AG09309 (cell line): ENCODE measurements around the gene OR1L1.

ENCODE experiments used
- DNase-seq: peaks from one replicate; pipeline ENCODE4 v3.0.0-alpha.2; 2010; ENCODE audit warnings: low read depth
- H3K4me3 ChIP-seq: 2 replicates; pipeline ENCODE4 v1.5.1; 2011; ENCODE audit warnings: mild to moderate bottlenecking, low read depth, low read length, moderate library complexity; ENCODE audit not compliant: control insufficient read depth
- TF ChIP-seq, protein P1 (sequence below): IDR thresholded peaks from 2 replicates; pipeline ENCODE4 v1.5.1; 2011; ENCODE audit warnings: mild to moderate bottlenecking, low read depth, low read length, inconsistent platforms; ENCODE audit not compliant: insufficient read depth, control insufficient read depth; ENCODE audit errors: missing control alignments

The OR1L1 gene, protein sequence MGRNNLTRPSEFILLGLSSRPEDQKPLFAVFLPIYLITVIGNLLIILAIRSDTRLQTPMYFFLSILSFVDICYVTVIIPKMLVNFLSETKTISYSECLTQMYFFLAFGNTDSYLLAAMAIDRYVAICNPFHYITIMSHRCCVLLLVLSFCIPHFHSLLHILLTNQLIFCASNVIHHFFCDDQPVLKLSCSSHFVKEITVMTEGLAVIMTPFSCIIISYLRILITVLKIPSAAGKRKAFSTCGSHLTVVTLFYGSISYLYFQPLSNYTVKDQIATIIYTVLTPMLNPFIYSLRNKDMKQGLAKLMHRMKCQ

DNA sequence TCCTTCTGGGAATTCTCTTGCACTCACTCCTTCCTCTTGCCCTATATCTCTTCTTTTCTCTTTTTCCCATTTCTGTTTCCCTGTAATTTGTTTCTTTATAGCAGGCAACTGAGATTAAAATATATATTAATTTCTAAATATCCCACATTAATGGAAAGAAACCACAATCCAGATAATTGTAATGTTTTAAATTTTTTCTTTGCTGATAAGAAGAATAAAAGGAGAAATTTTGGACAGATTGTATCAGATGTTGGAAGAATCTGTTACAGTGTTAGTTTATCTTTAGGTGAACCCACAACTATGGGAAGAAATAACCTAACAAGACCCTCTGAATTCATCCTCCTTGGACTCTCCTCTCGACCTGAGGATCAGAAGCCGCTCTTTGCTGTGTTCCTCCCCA lies at the start of gene OR1L1:
Gene OR1L1 (plus strand): TSS at position 301 of the 400 bp plus-strand sequence. CDS start 0 bp downstream, at position 301.
- TF ChIP-seq, protein P1, sequence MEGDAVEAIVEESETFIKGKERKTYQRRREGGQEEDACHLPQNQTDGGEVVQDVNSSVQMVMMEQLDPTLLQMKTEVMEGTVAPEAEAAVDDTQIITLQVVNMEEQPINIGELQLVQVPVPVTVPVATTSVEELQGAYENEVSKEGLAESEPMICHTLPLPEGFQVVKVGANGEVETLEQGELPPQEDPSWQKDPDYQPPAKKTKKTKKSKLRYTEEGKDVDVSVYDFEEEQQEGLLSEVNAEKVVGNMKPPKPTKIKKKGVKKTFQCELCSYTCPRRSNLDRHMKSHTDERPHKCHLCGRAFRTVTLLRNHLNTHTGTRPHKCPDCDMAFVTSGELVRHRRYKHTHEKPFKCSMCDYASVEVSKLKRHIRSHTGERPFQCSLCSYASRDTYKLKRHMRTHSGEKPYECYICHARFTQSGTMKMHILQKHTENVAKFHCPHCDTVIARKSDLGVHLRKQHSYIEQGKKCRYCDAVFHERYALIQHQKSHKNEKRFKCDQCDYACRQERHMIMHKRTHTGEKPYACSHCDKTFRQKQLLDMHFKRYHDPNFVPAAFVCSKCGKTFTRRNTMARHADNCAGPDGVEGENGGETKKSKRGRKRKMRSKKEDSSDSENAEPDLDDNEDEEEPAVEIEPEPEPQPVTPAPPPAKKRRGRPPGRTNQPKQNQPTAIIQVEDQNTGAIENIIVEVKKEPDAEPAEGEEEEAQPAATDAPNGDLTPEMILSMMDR, result no peak
- H3K4me3 ChIP-seq, result no peak within 1 kb of the TSS
- no peak for DNase-seq

DNA sequence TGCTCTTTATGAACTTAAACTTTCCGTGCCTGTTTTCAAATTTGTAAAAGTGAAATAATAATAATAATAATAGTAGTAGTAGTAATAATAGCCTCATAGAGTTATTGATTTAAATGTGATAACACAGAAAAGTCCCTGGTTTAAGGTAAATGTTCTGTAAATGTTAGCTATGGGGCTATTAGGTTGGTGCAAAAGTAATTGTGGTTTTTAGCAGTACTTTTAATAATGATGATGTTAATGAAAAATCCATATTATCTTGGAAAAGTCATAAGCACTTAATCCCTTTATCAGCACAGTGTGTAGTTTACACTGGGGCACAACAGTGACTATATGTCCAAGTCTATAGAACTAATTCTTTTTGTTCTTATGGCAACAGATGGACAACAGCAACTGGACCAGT lies 47.2 kb upstream of the OR1L1 start, which contains the start of gene OR1Q1:
Gene OR1Q1 (plus strand): TSS at position 377 of the 400 bp plus-strand sequence. CDS start 0 bp downstream, at position 377.
- no peak for DNase-seq
- TF ChIP-seq, protein P1, result no peak
- no peak within 1 kb of the TSS for H3K4me3 ChIP-seq

DNA sequence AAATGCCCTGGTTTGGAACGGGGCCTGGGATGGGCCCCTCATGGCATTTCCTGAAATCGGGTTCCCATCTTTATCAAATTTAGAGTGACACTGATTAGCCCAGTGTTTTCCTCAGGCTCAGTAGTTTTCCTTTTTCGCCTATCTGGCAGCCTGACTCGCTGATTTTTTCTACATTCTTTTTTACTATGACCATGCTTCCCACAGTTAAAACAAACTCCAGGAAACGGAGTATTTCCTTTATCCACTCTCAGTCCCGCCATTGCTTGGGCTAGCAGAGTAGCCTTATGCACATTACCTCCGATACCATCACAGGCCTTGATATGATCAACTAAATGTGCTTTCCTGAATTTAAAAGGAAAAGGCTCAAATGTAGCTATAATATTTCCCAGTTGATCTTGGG lies 41.5 kb upstream of the OR1L1 start:
- H3K4me3 ChIP-seq, result no peak overlapping the region
- TF ChIP-seq, protein P1, result no peak
- DNase-seq, result no peak

DNA sequence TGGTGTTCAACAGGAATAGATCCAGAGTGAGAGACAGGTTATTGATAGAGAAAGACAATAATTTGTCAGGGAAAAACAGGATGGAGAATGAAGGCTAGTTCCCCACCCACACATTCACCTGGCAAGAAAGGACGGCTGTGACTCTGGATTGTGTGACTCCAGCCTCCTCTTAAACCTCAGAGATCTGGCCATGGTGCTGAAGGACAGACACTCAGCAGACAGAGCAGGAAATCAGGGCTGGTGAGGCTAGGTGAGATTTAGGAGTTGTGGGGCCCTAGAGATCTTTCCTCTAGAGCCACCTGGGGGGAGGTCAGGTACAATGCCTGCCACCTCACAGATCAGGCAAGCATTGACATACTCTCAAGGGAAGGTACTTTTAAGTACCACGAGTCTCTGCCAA lies 19.3 kb upstream of the OR1L1 start:
- TF ChIP-seq, protein P1, result no peak
- H3K4me3 ChIP-seq, result no peak overlapping the region
- no peak for DNase-seq

DNA sequence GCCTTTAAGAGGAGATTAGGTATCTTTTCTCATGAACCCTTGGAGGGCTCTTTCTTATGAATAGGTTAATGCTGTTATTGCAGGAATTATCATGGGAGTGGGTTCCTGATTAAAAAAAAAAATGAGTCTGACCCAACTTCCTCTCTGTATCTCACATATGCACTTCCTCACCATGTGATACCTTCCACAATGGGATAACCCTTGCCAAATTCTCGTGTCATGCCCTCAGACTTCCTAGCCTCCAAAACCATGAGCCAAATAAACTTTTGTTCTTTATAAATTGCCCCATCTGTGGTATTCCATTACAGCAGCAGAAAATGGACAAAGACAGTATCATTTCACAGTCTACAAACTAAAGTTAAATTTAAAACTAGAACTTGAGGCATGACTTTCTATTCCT lies 5.1 kb upstream of the OR1L1 start:
- DNase-seq, result no peak
- TF ChIP-seq, protein P1, result no peak
- no peak overlapping the region for H3K4me3 ChIP-seq

DNA sequence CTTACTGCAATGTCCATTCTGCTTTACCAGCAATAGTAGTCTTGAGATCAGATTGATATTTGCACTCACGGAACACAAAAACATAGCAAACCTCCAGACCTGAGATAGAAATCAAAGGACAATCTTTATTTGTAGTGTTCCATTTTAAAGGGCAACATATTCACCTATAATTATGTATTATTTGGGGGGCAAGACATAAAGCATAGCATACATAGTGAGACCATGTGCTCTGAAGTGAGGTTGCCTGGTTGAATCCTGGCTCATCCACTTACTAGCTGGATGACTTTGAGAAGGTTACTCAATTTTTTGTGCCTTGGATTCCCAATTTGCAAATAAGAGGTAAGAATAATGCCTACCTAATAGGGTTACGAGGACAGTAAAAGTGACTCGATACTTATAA lies 4.0 kb upstream of the OR1L1 start, which contains the start of gene OR1B1:
Gene OR1B1 (minus strand): TSS at position 101 of the 400 bp plus-strand sequence.
- no peak for DNase-seq
- TF ChIP-seq, protein P1, result no peak
- no peak within 1 kb of the TSS for H3K4me3 ChIP-seq

DNA sequence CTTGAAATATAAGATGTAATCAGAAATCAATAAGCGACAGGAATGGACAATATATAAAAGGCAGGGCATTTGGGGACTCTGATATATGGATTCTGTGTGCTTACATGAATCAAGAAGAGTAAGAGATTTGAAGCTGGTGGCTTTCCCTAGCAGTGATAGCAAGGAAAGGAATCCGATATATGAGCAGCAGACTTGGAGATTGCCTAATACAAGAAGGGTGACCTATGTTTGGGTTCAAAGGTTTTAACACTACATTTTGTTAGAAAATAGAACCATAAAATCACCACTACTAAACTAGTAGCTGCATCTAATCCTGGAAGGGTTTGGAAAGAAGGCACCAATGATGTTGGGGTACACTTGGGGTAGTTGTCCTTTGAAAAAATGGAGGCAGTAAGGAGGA lies 11.0 kb downstream of the OR1L1 start:
- TF ChIP-seq, protein P1, result no peak
- no peak for DNase-seq

More for the DNA sequence above, 11.0 kb downstream of the OR1L1 start:
- no peak overlapping the region for H3K4me3 ChIP-seq
